Effector memory CD4-positive, alpha-beta T cell (primary cell): ENCODE data around the gene MACROH2A2.
"Not testable (repeated sequence)": the region's sequence is repeated elsewhere in the genome, so short reads cannot be mapped to it uniquely, and the experiment has no call there.

Experiments used
- DNase-seq, 3 donors: peaks; one replicate each; pipeline ENCODE4 v3.0.0-alpha.2; 2020
- H3K27ac ChIP-seq: 2 replicates; pipeline ENCODE4 v1.7.0; 2013; ENCODE audit warnings: mild to moderate bottlenecking, low read length, moderate library complexity; ENCODE audit not compliant: insufficient read depth, poor library complexity, severe bottlenecking
- H3K27me3 ChIP-seq: replicated peaks from 2 replicates; pipeline ENCODE4 v1.7.0; 2013; ENCODE audit warnings: mild to moderate bottlenecking, low read length; ENCODE audit not compliant: insufficient read depth, control insufficient read depth, poor library complexity, severe bottlenecking
- H3K36me3 ChIP-seq: 2 replicates; pipeline ENCODE4 v1.7.0; 2013; ENCODE audit warnings: mild to moderate bottlenecking, low read length, moderate library complexity; ENCODE audit not compliant: control insufficient read depth, insufficient read depth
- H3K4me1 ChIP-seq: 2 replicates; pipeline ENCODE4 v1.7.0; 2013; ENCODE audit warnings: low read length, mild to moderate bottlenecking; ENCODE audit not compliant: control insufficient read depth, insufficient read depth, poor library complexity, severe bottlenecking
- H3K4me3 ChIP-seq: 2 replicates; pipeline ENCODE4 v1.7.0; 2013; ENCODE audit warnings: low read length, low read depth, mild to moderate bottlenecking; ENCODE audit not compliant: insufficient read depth, poor library complexity, severe bottlenecking
- H3K9me3 ChIP-seq: 2 replicates; pipeline ENCODE4 v1.7.0; 2013; ENCODE audit warnings: mild to moderate bottlenecking, low read length, moderate library complexity; ENCODE audit not compliant: control insufficient read depth
- total RNA-seq, 3 donors: gene quantifications; one replicate each; lab custom pipeline; 2026; lab: John Stamatoyannopoulos, UW

Gene MACROH2A2
- total RNA-seq = 6.4 to 9.5 (median 6.4) reads per million in 3 donors

- Histone ChIP-seq H3K27me3 (peaks cover 8% of the 10 kb centered on the region), H3K9me3 (no peaks in the 10 kb centered on the region), H3K4me1 (peaks cover 10% of the 10 kb centered on the region), H3K36me3 (no peaks in the 10 kb centered on the region), H3K27ac (no peak within 1 kb of the TSS), H3K4me3 (peak within 1 kb of the TSS; percentile 51)
- no peak for DNase-seq
Measured at GRCh38 chr10:70052462-70053217, at the start of gene MACROH2A2. MACROH2A2 (plus strand) TSS chr10:70052846; CDS start chr10:70075659, 22,813 bp downstream.

GRCh38 chr10:70007116-70007820, 45.4 kb upstream of the MACROH2A2 start:
- no peak for DNase-seq
- Histone ChIP-seq H3K4me1 (no peaks in the 10 kb centered on the region), H3K36me3 (no peaks in the 10 kb centered on the region), H3K9me3 (no peaks in the 10 kb centered on the region), H3K27ac (no peak overlapping the region), H3K4me3 (no peak overlapping the region), H3K27me3 (no peaks in the 10 kb centered on the region)

- Histone ChIP-seq H3K4me3 (no peak overlapping the region), H3K27me3 (no peaks in the 10 kb centered on the region), H3K4me1 (no peaks in the 10 kb centered on the region), H3K9me3 (no peaks in the 10 kb centered on the region), H3K36me3 (no peaks in the 10 kb centered on the region), H3K27ac (no peak overlapping the region)
- DNase-seq = no peak
Measured at GRCh38 chr10:70031215-70031614, 21.4 kb upstream of the MACROH2A2 start.

- Histone ChIP-seq H3K27me3 (no peaks in the 10 kb centered on the region), H3K4me3 (no peak overlapping the region), H3K27ac (no peak overlapping the region), H3K4me1 (no peaks in the 10 kb centered on the region), H3K36me3 (no peaks in the 10 kb centered on the region), H3K9me3 (no peaks in the 10 kb centered on the region)
- DNase-seq = no peak
Measured at GRCh38 chr10:70032667-70033289, 19.9 kb upstream of the MACROH2A2 start.

GRCh38 chr10:70034232-70034631, 18.4 kb upstream of the MACROH2A2 start:
- no peak for DNase-seq
- no peaks in the 10 kb centered on the region for H3K9me3 ChIP-seq
- no peak overlapping the region for H3K27ac ChIP-seq
- no peak overlapping the region for H3K4me3 ChIP-seq
- no peaks in the 10 kb centered on the region for H3K4me1 ChIP-seq
- no peaks in the 10 kb centered on the region for H3K27me3 ChIP-seq
- no peaks in the 10 kb centered on the region for H3K36me3 ChIP-seq

- Histone ChIP-seq H3K4me3 (no peak overlapping the region), H3K9me3 (no peaks in the 10 kb centered on the region), H3K27me3 (no peaks in the 10 kb centered on the region)
Measured at GRCh38 chr10:70035531-70035930, 17.1 kb upstream of the MACROH2A2 start.

GRCh38 chr10:70038923-70039322, 13.7 kb upstream of the MACROH2A2 start:
- H3K9me3 ChIP-seq = no peaks in the 10 kb centered on the region
- H3K27me3 ChIP-seq = no peaks in the 10 kb centered on the region
- no peaks in the 10 kb centered on the region for H3K36me3 ChIP-seq
- no peak overlapping the region for H3K4me3 ChIP-seq
- no peak for DNase-seq
- H3K27ac ChIP-seq = no peak overlapping the region
- no peaks in the 10 kb centered on the region for H3K4me1 ChIP-seq

More at GRCh38 chr10:70035531-70035930, 17.1 kb upstream of the MACROH2A2 start:
- DNase-seq = no peak
- Histone ChIP-seq H3K27ac (no peak overlapping the region), H3K4me1 (no peaks in the 10 kb centered on the region), H3K36me3 (no peaks in the 10 kb centered on the region)

GRCh38 chr10:70041016-70041415, 11.6 kb upstream of the MACROH2A2 start:
- H3K27me3 ChIP-seq = no peaks in the 10 kb centered on the region
- H3K36me3 ChIP-seq = no peaks in the 10 kb centered on the region
- no peak overlapping the region for H3K4me3 ChIP-seq
- no peak overlapping the region for H3K27ac ChIP-seq
- H3K4me1 ChIP-seq = no peaks in the 10 kb centered on the region
- H3K9me3 ChIP-seq = no peaks in the 10 kb centered on the region
- no peak for DNase-seq

- not testable (repeated sequence) for DNase-seq, H3K27me3 ChIP-seq, H3K4me1 ChIP-seq, H3K4me3 ChIP-seq, H3K9me3 ChIP-seq, H3K27ac ChIP-seq, H3K36me3 ChIP-seq
Measured at GRCh38 chr10:70041739-70042138, 10.9 kb upstream of the MACROH2A2 start.

GRCh38 chr10:70047066-70047465, 5.6 kb upstream of the MACROH2A2 start:
- not testable (repeated sequence) for H3K4me3 ChIP-seq, H3K36me3 ChIP-seq, H3K27me3 ChIP-seq, H3K27ac ChIP-seq, H3K4me1 ChIP-seq, DNase-seq, H3K9me3 ChIP-seq
